T-cell (primary cell): Measurements from ENCODE around the gene AIG1. TPM values are rescaled to one million over a fixed set of nuclear protein-coding genes. Genes with fewer than 3 reads are reported as not detected.

Experiments used
- ATAC-seq, 4 experiments: fragments of 200-7000 bp in 3 of 4; fragments of 150-1000 bp in 1 of 4; cut with Tn5 transposase; replicated peaks in 1 of 4; 1 replicate in 3 of 4; 2 replicates in 1 of 4; pipeline ENCODE4 v1.10.0; 2021; ENCODE audit warnings: moderate library complexity in 3 of 4, mild to moderate bottlenecking in 2 of 4, moderate number of reproducible peaks in 1 of 4
- CTCF ChIA-PET, 2 donors: fragments of 300-600 bp; sonication (Branson Sonifier 250); formaldehyde crosslinking; loops; one replicate each; lab custom pipeline; 2022; ENCODE audit warnings: antibody characterized with exemption in 2 of 2; lab: Charles Lee
- POLR2A ChIA-PET, 2 donors: fragments of 300-600 bp; sonication (Branson Sonifier 250); formaldehyde crosslinking; loops; one replicate each; lab custom pipeline; 2022; ENCODE audit warnings: antibody characterized with exemption in 2 of 2; lab: Charles Lee
- DNase-seq, 35 experiments: peaks; one replicate each; pipeline versions ENCODE4 v3.0.0 to v3.0.0-alpha.2; 2013 to 2023
- H3K27ac ChIP-seq: one replicate; pipeline ENCODE4 v1.5.1; 2013; ENCODE audit warnings: low read length
- H3K27me3 ChIP-seq, 2 experiments: replicated peaks in 1 of 2; 1 replicate in 1 of 2; 2 replicates in 1 of 2; pipeline versions ENCODE4 v1.6.1 to v1.7.0; 2013; ENCODE audit warnings: low read length in 1 of 2, mixed read lengths in 1 of 2; ENCODE audit not compliant: control insufficient read depth in 2 of 2, insufficient read depth in 2 of 2; ENCODE audit errors: extremely low read depth in 1 of 2
- H3K36me3 ChIP-seq, 2 donors: 1 replicate in 1 of 2; 2 replicates in 1 of 2; pipeline versions ENCODE4 v1.6.1 to v1.7.0; 2013; ENCODE audit warnings: low read length in 1 of 2; ENCODE audit not compliant: control insufficient read depth in 2 of 2, insufficient read depth in 1 of 2; ENCODE audit errors: extremely low read depth in 1 of 2
- H3K4me1 ChIP-seq, 2 experiments: 1 replicate in 1 of 2; 2 replicates in 1 of 2; pipeline versions ENCODE4 v1.6.1 to v1.7.0; 2013; ENCODE audit warnings: low read length in 2 of 2, mixed read lengths in 1 of 2; ENCODE audit not compliant: insufficient read depth in 2 of 2, control insufficient read depth in 1 of 2; ENCODE audit errors: extremely low read depth in 1 of 2
- H3K4me3 ChIP-seq, 2 donors: 1 replicate in 1 of 2; 2 replicates in 1 of 2; pipeline versions ENCODE4 v1.5.1 to v1.7.0; 2013; ENCODE audit warnings: mild to moderate bottlenecking in 2 of 2, low read length in 1 of 2, moderate library complexity in 1 of 2; ENCODE audit not compliant: control insufficient read depth in 1 of 2; ENCODE audit errors: extremely low read depth in 1 of 2
- H3K9me3 ChIP-seq: 2 replicates; pipeline ENCODE4 v1.7.0; 2013
- H3K27ac Mint-ChIP-seq, 2 donors: one replicate each; pipeline ENCODE4 v1.8.0; 2020 to 2021; ENCODE audit warnings: mild to moderate bottlenecking in 2 of 2, mixed read lengths in 2 of 2
- H3K27me3 Mint-ChIP-seq, 2 donors: one replicate each; pipeline ENCODE4 v1.8.0; 2021 to 2022; ENCODE audit warnings: mixed read lengths in 2 of 2
- H3K36me3 Mint-ChIP-seq: one replicate; pipeline ENCODE4 v1.8.0; 2021; ENCODE audit warnings: mixed read lengths
- H3K4me1 Mint-ChIP-seq, 3 donors: one replicate each; pipeline ENCODE4 v1.8.0; 2020 to 2022; ENCODE audit warnings: mixed read lengths in 3 of 3, mild to moderate bottlenecking in 1 of 3
- H3K4me3 Mint-ChIP-seq, 3 donors: one replicate each; pipeline ENCODE4 v1.8.0; 2020 to 2022; ENCODE audit warnings: mild to moderate bottlenecking in 3 of 3, mixed read lengths in 3 of 3, moderate library complexity in 3 of 3
- H3K9me3 Mint-ChIP-seq, 3 donors: one replicate each; pipeline ENCODE4 v1.8.0; 2020 to 2022; ENCODE audit warnings: mixed read lengths in 3 of 3
- WGBS: methylation state at CpG from one replicate; pipeline ENCODE4 v1.1.5; 2013; ENCODE audit warnings: missing lambda C conversion rate; ENCODE audit not compliant: insufficient coverage; 5-methylcytosine and 5-hydroxymethylcytosine counted together
- total RNA-seq, 35 experiments: library from RNA in 6 of 35; stranded (reverse) in 6 of 35; fragments of 120-200 nt in 1 of 35; gene quantifications; one replicate each; pipeline versions ENCODE4 v1.2.1 to v1.2.4 and lab custom pipeline; 2013 to 2026

AIG1 gene
- total RNA-seq, 5 donors from 2014 or later (not counting 1 experiment from before 2014, with no cell fraction given): 6.0 to 13.4 (median 7.6) TPM

- no CpG with 5 or more reads among the region's 2 CpGs for WGBS
- H3K4me3 ChIP-seq: no peak overlapping the region
- H3K4me1 ChIP-seq: no peaks in the 10 kb centered on the region
- ATAC-seq (no peak), DNase-seq (no peak)
- Mint-ChIP-seq H3K9me3 (peaks cover 0 to 5% (median 3%) of the 10 kb centered on the region in 3 donors), H3K36me3 (peaks cover 10% of the 10 kb centered on the region), H3K4me3 (no peak overlapping the region), H3K27me3 (no peaks in the 10 kb centered on the region), H3K27ac (no peak overlapping the region), H3K4me1 (no peaks in the 10 kb centered on the region)
- no peaks in the 10 kb centered on the region for H3K36me3 ChIP-seq
- no peak overlapping the region for H3K27ac ChIP-seq
- ChIA-PET POLR2A (no interaction called here), CTCF (no interaction called here)
- no peaks in the 10 kb centered on the region for H3K27me3 ChIP-seq
- H3K9me3 ChIP-seq: no peaks in the 10 kb centered on the region
Measured at GRCh38 chr6:143331362-143331761, 270.7 kb downstream of the AIG1 start.

- H3K4me1 Mint-ChIP-seq: no peaks in the 10 kb centered on the region
- no peak overlapping the region for H3K27ac Mint-ChIP-seq
- DNase-seq: no peak
- Histone ChIP-seq H3K36me3 (no peaks in the 10 kb centered on the region), H3K4me3 (no peak overlapping the region), H3K9me3 (no peaks in the 10 kb centered on the region), H3K4me1 (no peaks in the 10 kb centered on the region), H3K27ac (no peak overlapping the region), H3K27me3 (no peaks in the 10 kb centered on the region)
- H3K36me3 Mint-ChIP-seq: peaks cover 10% of the 10 kb centered on the region
- ChIA-PET POLR2A (interaction anchor here in 1 of 2 donors (0.6 kb wide), 1 partner anchor 142 kb away, joined by 3 read pairs; no protein-coding TSS in a partner anchor), CTCF (interaction anchor here in 1 of 2 donors (0.5 kb wide), 1 partner anchor 639 kb away, joined by 3 read pairs; no protein-coding TSS in a partner anchor)
- no CpG with 5 or more reads among the region's 1 CpG for WGBS
- no peaks in the 10 kb centered on the region for H3K27me3 Mint-ChIP-seq
- H3K9me3 Mint-ChIP-seq: peaks cover 0 to 5% (median 3%) of the 10 kb centered on the region in 3 donors
- no peak for ATAC-seq
- H3K4me3 Mint-ChIP-seq: no peak overlapping the region
Measured at GRCh38 chr6:143332153-143332845, 271.6 kb downstream of the AIG1 start.

GRCh38 chr6:143333081-143333480 lies 272.4 kb downstream of the AIG1 start:
- Histone ChIP-seq H3K27me3 (no peaks in the 10 kb centered on the region), H3K36me3 (no peaks in the 10 kb centered on the region), H3K4me1 (no peaks in the 10 kb centered on the region), H3K27ac (no peak overlapping the region), H3K9me3 (no peaks in the 10 kb centered on the region), H3K4me3 (no peak overlapping the region)
- Mint-ChIP-seq H3K4me3 (no peak overlapping the region), H3K4me1 (no peaks in the 10 kb centered on the region), H3K27ac (no peak overlapping the region), H3K36me3 (peaks cover 13% of the 10 kb centered on the region), H3K9me3 (peaks cover 0 to 5% (median 3%) of the 10 kb centered on the region in 3 donors), H3K27me3 (no peaks in the 10 kb centered on the region)
- CTCF ChIA-PET: interaction anchor here in 1 of 2 donors (0.7 kb wide), 1 partner anchor 642 kb away, joined by 3 read pairs; no protein-coding TSS in a partner anchor
- ATAC-seq: no peak
- POLR2A ChIA-PET: interaction anchor here in 1 of 2 donors (0.6 kb wide), 1 partner anchor 141 kb away, joined by 3 read pairs; no protein-coding TSS in a partner anchor
- DNase-seq: no peak
- WGBS: 100% methylated on average over 2 of the region's 2 CpGs

GRCh38 chr6:143333749-143334520 lies 273.2 kb downstream of the AIG1 start:
- no peak for DNase-seq
- no peak overlapping the region for H3K4me3 ChIP-seq
- ChIA-PET CTCF (no interaction called here), POLR2A (no interaction called here)
- no peaks in the 10 kb centered on the region for H3K27me3 Mint-ChIP-seq
- H3K27ac Mint-ChIP-seq: no peak overlapping the region
- H3K9me3 ChIP-seq: no peaks in the 10 kb centered on the region
- no peaks in the 10 kb centered on the region for H3K36me3 ChIP-seq
- peaks cover 0 to 5% (median 3%) of the 10 kb centered on the region in 3 donors for H3K9me3 Mint-ChIP-seq
- no peak overlapping the region for H3K4me3 Mint-ChIP-seq
- no peaks in the 10 kb centered on the region for H3K4me1 ChIP-seq
- no peak for ATAC-seq
- H3K27ac ChIP-seq: no peak overlapping the region
- no peaks in the 10 kb centered on the region for H3K4me1 Mint-ChIP-seq
- WGBS: 84% methylated on average over 4 of the region's 7 CpGs
- H3K27me3 ChIP-seq: no peaks in the 10 kb centered on the region
- peaks cover 15% of the 10 kb centered on the region for H3K36me3 Mint-ChIP-seq

GRCh38 chr6:143335865-143336264 lies 275.2 kb downstream of the AIG1 start:
- ChIA-PET CTCF (interaction anchor here in 1 of 2 donors (0.7 kb wide), 1 partner anchor 23 kb away, joined by 7 read pairs; no protein-coding TSS in a partner anchor), POLR2A (interaction anchor here in 1 of 2 donors (1.1 kb wide), 1 partner anchor 687 kb away, joined by 9 read pairs; no protein-coding TSS in a partner anchor)
- Histone ChIP-seq H3K9me3 (no peaks in the 10 kb centered on the region), H3K4me1 (no peaks in the 10 kb centered on the region), H3K36me3 (no peaks in the 10 kb centered on the region), H3K4me3 (no peak overlapping the region), H3K27me3 (no peaks in the 10 kb centered on the region), H3K27ac (no peak overlapping the region)
- H3K27ac Mint-ChIP-seq: no peak overlapping the region
- ATAC-seq (no peak), DNase-seq (no peak)
- WGBS: no CpG with 5 or more reads among the region's 2 CpGs
- no peaks in the 10 kb centered on the region for H3K27me3 Mint-ChIP-seq
- no peaks in the 10 kb centered on the region for H3K4me1 Mint-ChIP-seq
- H3K9me3 Mint-ChIP-seq: peaks cover 0 to 5% (median 3%) of the 10 kb centered on the region in 3 donors
- H3K4me3 Mint-ChIP-seq: no peak overlapping the region
- peaks cover 15% of the 10 kb centered on the region for H3K36me3 Mint-ChIP-seq

GRCh38 chr6:143336446-143337152 lies 275.9 kb downstream of the AIG1 start:
- Histone ChIP-seq H3K27ac (no peak overlapping the region), H3K4me3 (no peak overlapping the region), H3K9me3 (no peaks in the 10 kb centered on the region), H3K36me3 (no peaks in the 10 kb centered on the region), H3K4me1 (no peaks in the 10 kb centered on the region), H3K27me3 (no peaks in the 10 kb centered on the region)
- Mint-ChIP-seq H3K9me3 (no peaks in the 10 kb centered on the region), H3K4me1 (no peaks in the 10 kb centered on the region), H3K27ac (no peak overlapping the region), H3K36me3 (peaks cover 18% of the 10 kb centered on the region), H3K4me3 (no peak overlapping the region), H3K27me3 (no peaks in the 10 kb centered on the region)
- ChIA-PET CTCF (interaction anchor here (0.7 to 1.3 kb wide), 2 partner anchors 22 to 644 kb away, joined by 3 to 7 read pairs; no protein-coding TSS in a partner anchor), POLR2A (no interaction called here)
- WGBS: 92% methylated on average over 3 of the region's 4 CpGs
- no peak for DNase-seq
- no peak for ATAC-seq
